ENCODE measurements around the gene MN1.
A peak's percentile ranks its signal among the peaks of the same experiment; 100 is the strongest.

Gene MN1

GRCh38 chr22:27801616-27802345 is at the start of gene MN1:
Gene MN1 (minus strand): TSS chr22:27801756. CDS start chr22:27800543, 1,213 bp downstream.
- peak; percentile 28 to 70 for DNase-seq

DNA sequence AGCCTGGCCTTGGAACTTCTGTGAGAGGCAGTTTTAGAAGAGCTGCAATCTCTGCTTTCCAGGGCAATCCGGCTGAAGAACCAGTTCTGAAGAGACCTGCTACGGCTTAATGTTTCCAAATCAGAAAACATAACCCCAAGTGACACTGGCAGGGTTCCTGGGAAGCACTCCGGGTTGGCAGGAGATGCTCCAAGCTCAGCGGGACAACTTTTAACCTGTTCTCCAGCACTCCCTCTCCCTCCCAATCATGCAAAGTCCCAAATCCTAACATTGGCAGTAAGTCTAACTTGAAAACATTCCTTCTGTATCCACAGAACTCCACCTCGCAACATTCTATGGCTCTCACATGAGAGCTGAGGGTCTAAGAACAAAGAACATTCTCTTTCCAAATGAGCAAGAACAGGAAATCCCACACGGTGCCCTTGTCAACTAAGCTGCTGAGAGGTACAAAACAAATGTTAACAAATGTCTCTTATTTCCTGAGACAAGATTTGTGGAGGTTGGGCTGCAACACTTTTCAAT is 48.5 kb upstream of the MN1 start:
- no peak for DNase-seq

DNA sequence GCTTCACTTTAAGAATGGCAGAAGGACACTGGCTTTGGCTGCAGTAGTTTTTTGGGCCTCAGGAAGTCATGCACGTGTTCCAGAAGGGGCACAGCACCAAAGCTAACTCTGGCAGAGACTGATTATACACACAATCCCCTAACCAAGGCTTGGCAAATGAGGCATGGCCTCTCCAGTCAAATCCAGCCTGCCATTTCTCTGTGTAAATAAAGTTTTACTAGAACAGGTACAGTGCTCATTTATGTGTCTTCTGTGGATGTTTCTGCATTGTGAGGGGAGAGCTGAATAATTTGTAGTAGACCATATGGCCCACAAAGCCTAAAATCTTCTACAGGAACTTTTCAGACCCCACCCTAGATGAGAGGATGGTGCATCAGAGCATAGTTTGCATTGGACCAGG is 46.4 kb upstream of the MN1 start:
- no peak for DNase-seq

DNA sequence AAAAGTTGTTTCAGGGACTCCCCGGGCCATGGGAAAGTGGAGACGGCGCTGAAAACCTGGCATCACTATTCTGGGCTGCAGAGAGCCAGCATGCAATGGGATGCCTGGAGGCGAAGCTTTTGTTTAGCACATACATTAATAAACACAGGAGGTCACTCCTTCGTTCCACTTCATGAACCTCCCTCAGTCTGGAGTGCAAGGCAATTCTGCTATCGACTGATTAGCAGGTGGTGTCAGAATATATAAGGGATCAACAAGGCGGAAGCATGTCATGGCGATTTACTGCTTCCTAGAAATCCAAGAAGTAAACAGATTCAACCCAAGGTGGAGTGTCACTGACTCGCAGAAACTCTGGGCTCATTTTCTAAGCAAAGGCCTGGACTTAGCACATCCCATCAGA is 45.4 kb upstream of the MN1 start:
- no peak for DNase-seq

GRCh38 chr22:27846248-27846757 is 44.7 kb upstream of the MN1 start:
- DNase-seq = no peak

- DNase-seq = no peak
Observed at GRCh38 chr22:27845644-27846043, 44.1 kb upstream of the MN1 start.

DNA sequence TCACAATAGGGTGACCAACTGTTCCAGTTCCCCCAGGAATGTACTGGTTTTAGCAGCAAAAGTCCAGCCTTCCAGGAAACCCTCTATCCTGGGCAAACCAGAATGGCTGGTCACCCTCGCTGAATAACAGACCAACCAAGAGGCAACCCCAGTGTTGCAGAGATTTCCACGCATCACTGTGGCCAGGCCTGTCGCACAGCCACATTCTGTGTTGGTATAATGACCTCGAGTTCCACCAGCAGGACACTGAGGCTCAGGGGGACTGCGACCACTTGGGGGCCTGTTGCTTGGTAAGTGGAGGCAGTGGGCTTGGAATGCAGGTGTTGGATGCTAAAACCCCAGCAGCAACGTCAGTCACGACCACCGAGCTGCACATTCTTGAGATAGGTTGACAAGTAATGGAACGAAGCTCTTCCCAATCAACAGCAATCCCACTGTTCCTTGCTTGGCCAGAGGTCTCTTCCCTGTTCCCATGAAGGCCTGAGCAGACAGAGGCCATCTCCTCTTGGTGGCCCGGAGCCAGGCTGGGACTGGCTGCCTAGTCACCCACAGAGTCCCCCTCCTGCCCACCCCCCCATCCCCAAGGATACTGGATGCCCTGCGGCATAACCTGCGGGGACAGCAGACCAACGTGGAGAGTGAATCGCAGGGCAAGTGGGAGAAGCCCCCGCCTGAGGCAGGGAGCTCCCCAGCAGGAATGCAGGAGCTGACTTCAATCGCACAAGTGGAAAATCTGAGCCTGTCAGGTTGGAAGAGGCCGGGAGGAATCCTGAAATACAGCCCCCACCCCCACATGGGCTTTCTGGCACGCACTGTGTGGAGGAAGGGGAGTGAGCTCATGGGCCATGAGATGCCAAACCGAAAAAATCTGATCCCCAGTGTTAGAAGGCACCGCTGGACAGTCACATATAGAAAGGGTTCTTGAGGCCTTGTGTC is 43.4 kb upstream of the MN1 start:
- no peak for DNase-seq

GRCh38 chr22:27844256-27844655 is 42.7 kb upstream of the MN1 start:
- DNase-seq = no peak

- DNase-seq = no peak
Observed at GRCh38 chr22:27843441-27843840, 41.9 kb upstream of the MN1 start.

DNA sequence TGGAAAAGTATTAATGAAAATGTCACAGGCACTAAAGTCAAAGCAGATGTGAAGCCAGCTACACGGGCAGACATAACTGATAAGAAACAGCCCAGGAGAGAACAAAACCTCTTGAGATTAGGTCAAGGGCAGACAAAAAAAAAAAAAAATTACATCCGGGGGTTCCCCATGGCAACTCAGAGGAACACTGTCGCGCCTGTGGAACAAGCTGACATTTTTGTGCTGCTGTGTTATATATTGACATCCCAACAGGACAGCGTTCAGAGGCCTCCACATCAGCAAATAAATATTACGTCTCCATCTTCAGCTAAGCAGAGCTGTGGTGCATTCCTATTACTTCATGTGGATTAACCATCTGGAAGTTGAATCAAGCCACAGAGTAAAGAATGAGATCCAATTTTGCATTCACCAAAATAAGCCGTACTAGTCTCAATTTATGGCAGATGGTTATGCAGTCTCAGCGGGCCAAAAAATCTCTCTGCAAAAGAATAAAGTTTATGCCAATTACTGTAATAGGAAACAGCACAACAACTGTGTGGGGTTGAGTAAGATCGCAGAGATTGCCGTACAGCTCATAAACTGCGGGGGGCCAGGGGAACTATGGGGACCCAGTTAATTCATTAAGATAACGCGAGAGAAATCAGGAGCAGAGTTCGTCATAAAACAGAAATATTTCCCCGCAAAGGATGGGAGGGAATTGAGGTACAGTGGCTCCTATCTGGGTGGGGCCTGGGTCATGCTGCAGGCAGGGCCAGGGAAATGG is 41.3 kb upstream of the MN1 start:
- DNase-seq = no peak

- no peak for DNase-seq
Observed at GRCh38 chr22:27842201-27842600, 40.6 kb upstream of the MN1 start.

DNA sequence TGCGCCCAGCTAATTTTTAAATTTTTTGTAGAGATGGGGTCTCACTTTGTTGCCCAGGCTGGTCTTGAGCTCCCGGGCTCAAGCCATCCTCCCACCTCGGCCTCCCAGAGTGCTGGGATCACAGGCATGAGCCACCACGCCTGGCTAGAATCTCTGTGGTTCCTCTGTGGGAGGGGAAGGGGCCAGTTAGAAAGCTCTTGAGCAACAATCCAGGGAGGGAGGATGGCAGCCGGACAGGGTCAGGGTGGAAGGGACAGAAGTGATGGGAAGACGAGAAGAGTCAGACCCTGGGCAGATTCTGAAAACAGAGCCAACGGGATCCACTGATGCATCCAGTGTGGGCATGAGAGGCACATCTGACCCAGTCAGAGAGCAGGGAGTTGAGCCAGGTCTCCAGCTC is 38.9 kb upstream of the MN1 start:
- DNase-seq = no peak

DNA sequence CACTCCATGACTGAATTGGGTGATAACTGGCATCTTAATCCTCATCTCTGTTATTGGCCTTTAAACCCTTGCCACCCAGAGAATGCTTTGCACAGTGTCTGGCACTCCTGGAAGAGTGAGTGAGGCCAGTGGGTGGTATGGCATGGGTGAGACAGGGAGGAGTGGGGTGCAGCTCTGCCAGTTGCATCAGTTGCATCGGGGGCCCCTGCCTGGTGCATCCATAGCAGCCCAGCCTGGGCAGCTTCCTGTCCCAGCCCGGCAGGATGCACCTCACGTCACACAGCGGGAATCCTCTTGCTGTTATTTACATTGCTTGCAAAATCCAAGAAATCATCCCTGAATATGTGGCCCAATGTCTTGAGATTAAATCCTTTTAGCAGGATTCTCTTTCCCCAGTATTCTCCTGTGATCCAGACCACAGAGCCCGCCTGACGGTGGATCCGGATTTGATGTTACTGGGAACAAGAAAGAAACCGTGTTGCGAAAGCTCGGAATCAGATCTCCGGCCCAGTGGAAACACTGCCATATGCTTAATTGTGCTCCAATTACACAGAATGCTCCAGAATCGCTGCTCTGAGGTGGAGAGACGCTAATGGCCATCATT is 37.6 kb upstream of the MN1 start:
- DNase-seq = no peak

- DNase-seq = no peak
Observed at GRCh38 chr22:27836181-27836580, 34.6 kb upstream of the MN1 start.

DNA sequence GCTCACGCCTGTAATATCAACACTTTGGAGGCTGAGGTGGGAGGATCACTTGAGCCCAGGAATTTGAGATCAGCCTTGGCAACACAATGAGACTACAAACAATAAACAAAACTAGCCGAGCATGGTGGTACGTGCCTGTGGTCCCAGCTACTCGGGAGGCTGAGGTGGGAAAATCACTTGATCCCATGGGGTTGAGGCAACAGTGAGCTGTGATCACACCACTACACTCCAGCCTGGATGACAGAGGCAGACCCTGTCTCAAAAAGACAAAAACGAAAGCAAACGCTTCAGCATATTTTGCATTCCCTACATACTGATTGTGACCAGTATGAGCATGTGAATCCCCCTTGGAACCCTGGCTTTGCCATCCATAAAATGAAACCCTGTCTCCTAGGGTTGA is 33.9 kb upstream of the MN1 start:
- DNase-seq = no peak

DNA sequence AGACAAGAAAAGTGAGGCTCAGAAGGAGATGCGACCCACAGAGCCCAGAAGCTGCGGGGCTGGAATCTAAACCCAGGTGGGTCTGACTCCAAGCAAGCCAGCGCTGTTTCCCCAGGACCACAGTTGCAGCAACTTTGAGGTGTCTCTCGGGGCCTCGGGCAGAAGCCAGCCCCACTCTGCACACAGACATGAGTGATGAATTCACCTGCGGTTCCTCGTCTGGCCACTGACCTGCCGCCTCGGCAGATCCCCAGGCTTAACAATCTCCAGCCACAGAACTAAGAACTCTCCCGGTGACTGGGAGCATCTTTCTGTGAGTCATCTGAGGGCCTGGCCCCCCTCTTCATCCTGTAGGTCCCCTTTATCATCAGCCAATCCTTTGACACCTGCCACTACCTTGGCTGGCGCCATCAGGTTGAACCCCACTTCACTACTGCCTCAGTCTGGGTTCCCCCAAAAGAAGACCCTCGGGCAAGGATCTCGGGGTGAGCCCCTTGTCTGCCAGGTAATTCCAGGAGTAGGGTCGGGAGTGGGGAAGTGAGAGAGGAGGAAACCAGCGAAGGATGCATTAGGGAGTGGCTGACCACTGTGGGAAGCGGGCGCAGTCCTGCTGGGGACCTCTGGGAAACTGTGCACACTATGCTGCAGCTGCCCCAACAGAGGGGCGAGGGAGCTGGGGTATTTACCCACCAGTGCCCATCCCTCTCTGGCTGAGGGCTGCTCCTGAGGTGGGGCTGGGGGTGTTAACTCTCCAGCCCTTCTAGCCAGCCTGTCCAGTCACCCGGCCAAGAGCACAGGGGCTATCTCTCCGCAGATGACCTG is 33.0 kb upstream of the MN1 start:
- DNase-seq = no peak

DNA sequence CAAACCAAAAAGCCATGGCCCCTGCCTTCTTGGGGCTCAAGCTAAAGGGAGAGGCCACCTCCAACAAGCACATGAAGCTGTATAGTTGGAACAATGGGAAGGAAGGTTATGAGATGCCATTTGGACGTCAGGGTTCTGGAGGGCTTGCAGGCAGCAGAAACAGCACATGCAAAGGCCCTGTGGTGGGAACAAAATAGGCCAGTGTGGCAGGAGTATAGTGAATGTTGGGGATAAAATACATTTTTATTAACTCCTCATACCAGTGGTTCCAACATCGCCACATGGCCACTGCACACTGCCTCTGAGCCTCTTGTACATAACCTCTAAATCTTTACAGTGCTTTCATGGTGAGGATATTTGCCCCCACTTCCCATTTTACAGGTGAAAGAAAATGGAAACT is 32.2 kb upstream of the MN1 start:
- no peak for DNase-seq

DNA sequence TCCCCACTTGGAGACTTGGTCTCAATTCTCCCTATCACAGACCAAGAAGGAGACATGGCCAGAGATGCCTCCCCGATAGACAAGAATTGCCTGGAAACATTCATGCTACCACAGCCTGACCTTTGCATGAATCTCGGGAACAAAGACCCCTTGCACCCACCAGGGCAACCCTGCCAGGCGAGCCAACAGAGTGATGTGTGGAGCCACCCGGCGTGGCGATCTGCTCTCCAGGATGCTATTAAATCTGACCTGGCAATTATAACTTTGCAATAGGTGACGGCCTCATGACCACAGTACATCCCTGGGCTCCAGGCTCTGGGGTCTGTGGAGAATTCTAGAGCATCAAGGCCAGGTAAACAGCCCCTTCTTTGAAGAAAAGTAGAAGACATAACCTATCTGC is 31.1 kb upstream of the MN1 start:
- DNase-seq = no peak

- DNase-seq = no peak
Observed at GRCh38 chr22:27829620-27830019, 28.1 kb upstream of the MN1 start.

- no peak for DNase-seq
Observed at GRCh38 chr22:27827604-27828587, 26.3 kb upstream of the MN1 start.

All from CD4-positive, alpha-beta T cell treated with Interferon alpha-2 for 1 hour (primary cell).